DOHH2 (cell line): Measurements from ENCODE around the gene CIT.

Experiments used
- H3F3A ChIP-seq: fragments of 200-600 bp; sonication (generic), shearing (Covaris generic); 2 replicates; pipeline ENCODE4 v1.6.0; 2016; ENCODE audit warnings: antibody characterized with exemption, mild to moderate bottlenecking; ENCODE audit not compliant: control insufficient read depth, insufficient read depth
- H3K27ac ChIP-seq: fragments of 200-600 bp; sonication (generic); 2 replicates; pipeline ENCODE4 v1.5.1; 2014; ENCODE audit warnings: low read depth, mild to moderate bottlenecking, low read length, moderate library complexity
- H3K27me3 ChIP-seq: fragments of 200-600 bp; sonication (generic); 2 replicates; pipeline ENCODE4 v1.6.1; 2014; ENCODE audit warnings: mild to moderate bottlenecking, low read length, mixed read lengths; ENCODE audit not compliant: control insufficient read depth
- H3K36me3 ChIP-seq: fragments of 200-600 bp; sonication (generic); 2 replicates; pipeline ENCODE4 v1.6.1; 2014; ENCODE audit warnings: mild to moderate bottlenecking, low read length, moderate library complexity, mixed read lengths; ENCODE audit not compliant: control insufficient read depth
- H3K4me1 ChIP-seq: fragments of 200-600 bp; sonication (generic); 2 replicates; pipeline ENCODE4 v1.6.1; 2014; ENCODE audit warnings: mild to moderate bottlenecking, low read length, mixed read lengths; ENCODE audit not compliant: control insufficient read depth
- H3K4me2 ChIP-seq: fragments of 200-600 bp; sonication (generic); 2 replicates; pipeline ENCODE4 v1.6.0; 2014; ENCODE audit warnings: mild to moderate bottlenecking, low read length, moderate library complexity
- H3K4me3 ChIP-seq: fragments of 200-600 bp; sonication (generic); 2 replicates; pipeline ENCODE4 v1.5.1; 2014; ENCODE audit warnings: mild to moderate bottlenecking, low read length, mixed read lengths
- H3K79me2 ChIP-seq: fragments of 200-600 bp; sonication (generic); 2 replicates; pipeline ENCODE4 v1.6.1; 2014; ENCODE audit warnings: mild to moderate bottlenecking, low read length, mixed read lengths; ENCODE audit not compliant: control insufficient read depth
- H3K9me2 ChIP-seq: fragments of 200-600 bp; sonication (generic); replicated peaks from 2 replicates; pipeline ENCODE4 v1.6.1; 2014; ENCODE audit warnings: mild to moderate bottlenecking, low read length, mixed read lengths; ENCODE audit not compliant: control insufficient read depth
- H3K9me3 ChIP-seq: fragments of 200-600 bp; sonication (generic); 2 replicates; pipeline ENCODE4 v1.6.1; 2014; ENCODE audit warnings: antibody characterized with exemption, low read length, mixed read lengths; ENCODE audit not compliant: control insufficient read depth, insufficient read depth
- H4K20me1 ChIP-seq: fragments of 200-600 bp; sonication (generic); 2 replicates; pipeline ENCODE4 v1.6.0; 2014; ENCODE audit warnings: low read depth, mild to moderate bottlenecking, antibody characterized with exemption, low read length, moderate library complexity; ENCODE audit not compliant: control insufficient read depth, insufficient read depth
- CTCF ChIP-seq: fragments of 200-600 bp; sonication (generic); IDR thresholded peaks from one replicate; pipeline ENCODE4 v1.5.1; 2014; ENCODE audit warnings: antibody characterized with exemption, mild to moderate bottlenecking, low read depth, low read length; ENCODE audit not compliant: poor library complexity, severe bottlenecking
- EZH2phosphoT487 ChIP-seq: fragments of 200-600 bp; sonication (generic); IDR thresholded peaks from 2 replicates; pipeline ENCODE4 v1.6.1; 2017; ENCODE audit warnings: borderline replicate concordance, mild to moderate bottlenecking, antibody characterized with exemption, low read length, moderate library complexity, mixed read lengths

Gene CIT

GRCh38 chr12:119687406-119687805 is 189.7 kb downstream of the CIT start:
- Histone ChIP-seq H3K27me3 (no peaks in the 10 kb centered on the region), H3K79me2 (no peaks in the 10 kb centered on the region), H3K4me2 (no peak overlapping the region), H3K4me1 (peaks cover 11% of the 10 kb centered on the region), H3K4me3 (no peak overlapping the region), H4K20me1 (no peaks in the 10 kb centered on the region), H3K36me3 (peaks cover 57% of the 10 kb centered on the region), H3F3A (peaks cover 3% of the 10 kb centered on the region), H3K9me3 (no peaks in the 10 kb centered on the region), H3K27ac (no peak overlapping the region), H3K9me2 (no peaks in the 10 kb centered on the region)
- TF ChIP-seq EZH2phosphoT487 (no peak), CTCF (no peak)

GRCh38 chr12:119686776-119687175 is 190.3 kb downstream of the CIT start:
- Histone ChIP-seq H3K4me3 (no peak overlapping the region), H4K20me1 (no peaks in the 10 kb centered on the region), H3K9me2 (no peaks in the 10 kb centered on the region), H3F3A (peaks cover 7% of the 10 kb centered on the region), H3K4me2 (no peak overlapping the region), H3K9me3 (no peaks in the 10 kb centered on the region), H3K27me3 (no peaks in the 10 kb centered on the region), H3K4me1 (peaks cover 17% of the 10 kb centered on the region), H3K27ac (no peak overlapping the region), H3K79me2 (no peaks in the 10 kb centered on the region), H3K36me3 (peaks cover 59% of the 10 kb centered on the region)
- no peak for TF ChIP-seq EZH2phosphoT487
- TF ChIP-seq CTCF, result no peak

GRCh38 chr12:119686355-119686754 is 190.8 kb downstream of the CIT start:
- Histone ChIP-seq H3K79me2 (no peaks in the 10 kb centered on the region), H3K9me3 (no peaks in the 10 kb centered on the region), H3K36me3 (peaks cover 61% of the 10 kb centered on the region), H3K27ac (no peak overlapping the region), H3K9me2 (no peaks in the 10 kb centered on the region), H3K4me2 (no peak overlapping the region), H3K4me1 (peaks cover 22% of the 10 kb centered on the region), H3K27me3 (no peaks in the 10 kb centered on the region), H3F3A (peaks cover 9% of the 10 kb centered on the region), H3K4me3 (no peak overlapping the region), H4K20me1 (no peaks in the 10 kb centered on the region)
- TF ChIP-seq CTCF, result no peak
- no peak for TF ChIP-seq EZH2phosphoT487

- no peak for TF ChIP-seq CTCF
- TF ChIP-seq EZH2phosphoT487, result no peak
- Histone ChIP-seq H4K20me1 (no peaks in the 10 kb centered on the region), H3K9me2 (no peaks in the 10 kb centered on the region), H3F3A (peaks cover 18% of the 10 kb centered on the region), H3K79me2 (no peaks in the 10 kb centered on the region), H3K27me3 (no peaks in the 10 kb centered on the region), H3K4me1 (peaks cover 31% of the 10 kb centered on the region), H3K9me3 (no peaks in the 10 kb centered on the region), H3K4me2 (no peak overlapping the region), H3K36me3 (peaks cover 64% of the 10 kb centered on the region), H3K4me3 (no peak overlapping the region), H3K27ac (no peak overlapping the region)
Observed at GRCh38 chr12:119685375-119685774, 191.7 kb downstream of the CIT start.
